GM12875 (cell line): Measurements from ENCODE around the gene TOR2A.
"Not testable (repeated sequence)": the region's sequence is repeated elsewhere in the genome, so short reads cannot be mapped to it uniquely, and the experiment has no call there.

Experiments
- H3K4me3 ChIP-seq: one replicate; pipeline ENCODE4 v1.5.1; 2011; ENCODE audit warnings: low read depth, low read length, control low read depth
- TF ChIP-seq, protein P1 (sequence below): IDR thresholded peaks from 2 replicates; pipeline ENCODE4 v1.5.1; 2011; ENCODE audit warnings: low read depth, mild to moderate bottlenecking, control low read depth, inconsistent platforms, low read length, moderate library complexity, borderline replicate concordance; ENCODE audit not compliant: insufficient read depth

TOR2A gene

DNA sequence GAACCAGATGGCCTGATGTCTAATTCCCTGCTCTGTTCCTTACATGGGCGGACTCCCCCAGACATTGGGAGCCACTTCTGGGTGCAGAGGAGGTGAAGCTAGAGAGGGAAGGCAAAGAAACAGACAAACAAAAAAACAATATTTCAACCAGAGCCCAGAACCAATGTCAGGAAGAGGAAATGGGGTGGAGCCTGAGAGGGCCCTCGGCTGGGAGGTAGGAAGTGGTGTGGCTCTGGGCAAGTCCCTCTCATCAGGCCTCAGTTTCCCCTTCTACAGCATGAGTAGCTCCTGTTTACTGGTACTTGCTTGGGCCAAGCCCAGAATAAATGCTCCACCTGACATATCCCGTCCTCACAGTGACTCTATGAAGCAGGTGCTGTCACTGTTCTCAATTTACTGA is 32.3 kb upstream of the TOR2A start:
- no peak overlapping the region for H3K4me3 ChIP-seq
- TF ChIP-seq, protein P1, sequence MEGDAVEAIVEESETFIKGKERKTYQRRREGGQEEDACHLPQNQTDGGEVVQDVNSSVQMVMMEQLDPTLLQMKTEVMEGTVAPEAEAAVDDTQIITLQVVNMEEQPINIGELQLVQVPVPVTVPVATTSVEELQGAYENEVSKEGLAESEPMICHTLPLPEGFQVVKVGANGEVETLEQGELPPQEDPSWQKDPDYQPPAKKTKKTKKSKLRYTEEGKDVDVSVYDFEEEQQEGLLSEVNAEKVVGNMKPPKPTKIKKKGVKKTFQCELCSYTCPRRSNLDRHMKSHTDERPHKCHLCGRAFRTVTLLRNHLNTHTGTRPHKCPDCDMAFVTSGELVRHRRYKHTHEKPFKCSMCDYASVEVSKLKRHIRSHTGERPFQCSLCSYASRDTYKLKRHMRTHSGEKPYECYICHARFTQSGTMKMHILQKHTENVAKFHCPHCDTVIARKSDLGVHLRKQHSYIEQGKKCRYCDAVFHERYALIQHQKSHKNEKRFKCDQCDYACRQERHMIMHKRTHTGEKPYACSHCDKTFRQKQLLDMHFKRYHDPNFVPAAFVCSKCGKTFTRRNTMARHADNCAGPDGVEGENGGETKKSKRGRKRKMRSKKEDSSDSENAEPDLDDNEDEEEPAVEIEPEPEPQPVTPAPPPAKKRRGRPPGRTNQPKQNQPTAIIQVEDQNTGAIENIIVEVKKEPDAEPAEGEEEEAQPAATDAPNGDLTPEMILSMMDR = no peak

DNA sequence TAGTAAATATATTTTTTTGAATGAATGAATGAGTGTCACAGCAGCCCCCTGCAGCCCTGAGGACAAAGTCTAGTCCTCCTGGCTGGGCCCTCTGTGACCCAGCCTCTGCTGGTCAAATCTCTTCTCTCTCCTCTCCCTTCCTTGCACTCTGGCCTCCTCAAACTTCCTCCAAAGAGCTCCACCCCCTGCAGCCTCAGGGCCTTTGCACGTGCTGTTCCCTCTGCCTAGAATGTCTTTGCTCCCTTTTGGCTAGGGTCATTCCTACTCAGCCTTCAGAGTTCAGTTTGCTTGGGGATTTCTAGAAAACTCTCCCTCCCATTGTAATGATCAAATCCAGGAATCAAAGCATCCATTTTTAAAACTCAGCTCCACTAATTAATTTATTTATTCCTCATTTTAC is 30.3 kb upstream of the TOR2A start:
- TF ChIP-seq, protein P1 = no peak
- no peak overlapping the region for H3K4me3 ChIP-seq

DNA sequence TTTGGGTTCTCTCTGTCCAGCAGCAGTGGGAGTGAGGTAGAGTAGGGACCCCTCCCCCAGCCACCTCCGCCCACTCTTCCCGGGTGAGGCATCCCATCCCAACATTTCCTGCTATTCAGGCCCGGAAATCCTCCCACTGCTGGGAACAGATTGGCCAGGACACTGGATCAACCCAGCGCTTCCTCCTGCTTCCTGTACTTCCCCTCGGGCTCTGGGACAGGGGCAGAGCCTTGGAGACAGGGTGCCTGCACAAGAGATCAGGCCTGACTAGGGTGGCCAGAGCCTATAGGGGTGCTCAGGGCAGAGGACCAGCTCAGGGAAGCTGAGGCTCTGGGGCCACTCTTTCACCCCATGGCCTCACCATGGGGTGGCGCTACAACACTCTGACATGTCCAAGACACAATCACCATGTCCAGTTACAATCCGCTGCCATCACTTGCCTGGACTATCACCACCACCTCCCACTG is 28.9 kb upstream of the TOR2A start:
- no peak overlapping the region for H3K4me3 ChIP-seq
- TF ChIP-seq, protein P1 = peak; percentile 53

DNA sequence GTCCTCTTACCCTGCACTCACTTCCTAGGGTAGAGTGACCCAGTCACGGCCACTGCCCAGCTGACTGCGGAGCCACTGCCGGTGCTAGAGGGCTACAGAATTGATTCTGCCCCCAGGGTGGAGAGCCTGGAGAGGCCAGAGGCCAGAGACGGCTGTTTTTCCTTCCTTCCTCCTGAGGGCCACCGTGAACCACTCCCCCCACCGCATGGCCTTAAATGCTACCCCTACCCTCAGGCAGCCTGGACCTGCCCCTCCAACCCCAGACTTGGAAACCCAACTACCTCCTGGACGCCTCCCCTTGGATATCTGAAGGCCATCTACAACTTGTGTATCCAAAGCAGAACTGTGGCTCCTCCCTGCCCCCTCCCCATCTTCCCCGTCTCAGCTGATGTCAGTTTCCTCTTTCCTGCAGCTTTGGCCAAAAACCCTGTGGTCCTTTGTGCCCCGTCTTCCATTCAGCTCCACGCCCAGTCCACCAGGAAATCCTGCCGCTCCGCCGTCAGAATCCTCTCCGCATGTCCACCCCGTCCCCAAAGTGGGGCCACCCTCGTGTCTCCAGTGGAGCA is 27.1 kb upstream of the TOR2A start:
- H3K4me3 ChIP-seq = no peak overlapping the region
- TF ChIP-seq, protein P1 = no peak

DNA sequence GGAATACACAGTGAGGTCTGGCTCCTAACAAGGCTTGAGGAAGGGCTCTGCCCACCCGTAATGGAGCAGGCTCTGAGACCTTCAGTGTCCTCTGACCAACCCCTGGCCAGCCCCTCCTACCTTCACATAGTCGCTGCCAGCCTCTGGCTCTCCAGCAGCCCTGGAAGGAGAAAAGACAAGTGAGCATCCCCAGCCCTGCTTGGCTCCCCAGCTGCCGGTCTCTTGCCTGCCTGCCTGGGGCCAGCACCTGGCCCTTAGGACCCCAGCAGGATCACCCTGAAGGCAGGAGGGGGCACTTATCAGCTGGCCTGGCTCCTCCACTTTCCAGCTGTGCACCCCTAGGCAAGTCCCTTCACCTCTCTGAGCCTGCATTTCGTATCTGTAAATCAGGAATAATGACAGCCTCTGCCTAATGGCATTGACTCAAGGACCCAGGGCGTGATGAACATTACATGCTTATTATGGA is 26.4 kb upstream of the TOR2A start:
- H3K4me3 ChIP-seq = no peak overlapping the region
- TF ChIP-seq, protein P1 = no peak

DNA sequence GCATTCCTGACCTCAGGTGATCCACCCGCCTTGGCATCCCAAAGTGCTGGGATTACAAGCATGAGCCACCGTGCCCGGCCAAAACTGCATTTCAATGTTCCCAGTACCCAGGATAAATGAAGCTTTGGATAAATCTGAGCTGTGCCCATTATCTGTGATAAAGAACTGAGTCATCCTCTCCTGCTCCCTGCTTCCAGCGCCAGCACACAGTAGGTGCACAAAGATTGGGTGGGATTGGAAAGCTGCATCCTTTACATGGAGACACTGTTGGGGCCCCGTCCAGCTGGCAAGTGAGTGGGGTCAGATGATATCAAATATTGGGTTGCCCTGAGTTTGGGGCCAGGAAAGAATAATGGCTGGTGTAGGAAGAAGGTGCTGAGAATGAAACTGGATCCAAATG is 26.0 kb upstream of the TOR2A start:
- TF ChIP-seq, protein P1 = no peak
- H3K4me3 ChIP-seq = no peak overlapping the region

DNA sequence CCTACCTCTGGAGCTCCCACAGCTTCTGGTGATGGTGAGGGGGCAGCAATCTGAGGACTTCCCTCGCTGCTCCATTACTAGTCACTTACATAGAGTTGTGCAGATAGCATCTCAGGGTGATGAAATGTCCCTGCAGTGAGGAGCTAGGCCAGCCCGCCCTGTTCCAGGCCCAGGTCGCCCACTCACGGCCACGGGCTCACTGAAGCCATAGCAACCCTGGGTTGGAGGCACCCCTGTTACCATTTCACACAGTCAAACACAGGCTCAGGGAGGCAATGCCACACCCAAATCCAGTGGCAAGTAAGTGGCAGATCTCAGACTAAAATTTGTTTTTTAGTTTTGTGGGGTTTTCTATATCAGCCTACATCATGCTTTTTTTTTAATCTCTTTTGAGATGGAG is 23.7 kb upstream of the TOR2A start:
- TF ChIP-seq, protein P1 = no peak
- no peak overlapping the region for H3K4me3 ChIP-seq

DNA sequence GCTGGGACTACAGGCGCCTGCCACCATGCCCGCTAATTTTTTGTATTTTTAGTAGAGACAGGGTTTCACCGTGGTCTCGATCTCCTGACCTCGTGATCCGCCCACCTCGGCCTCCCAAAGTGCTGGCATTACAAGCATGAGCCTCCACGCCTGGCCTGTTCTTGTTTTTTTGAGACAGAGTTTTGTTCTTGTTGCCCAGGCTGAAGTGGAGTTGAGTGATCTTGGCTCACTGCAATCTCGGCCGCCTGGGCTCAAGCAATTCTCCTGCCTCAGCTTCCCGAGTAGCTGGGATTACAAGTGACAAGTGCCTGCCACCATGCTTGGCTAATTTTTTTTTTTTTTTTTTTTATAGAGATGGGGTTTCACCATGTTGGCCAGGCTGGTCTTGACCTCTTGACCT is 21.7 kb upstream of the TOR2A start:
- H3K4me3 ChIP-seq = not testable (repeated sequence)
